GM18502 (cell line): ENCODE data around the gene HCN1.
"Not testable (repeated sequence)": the region's sequence is repeated elsewhere in the genome, so short reads cannot be mapped to it uniquely, and the experiment has no call there.

Experiments
- ATAC-seq: cut with Tn5 transposase; IDR thresholded peaks from one replicate; pipeline ENCODE4 v1.9.1; 2021; ENCODE audit warnings: mild to moderate bottlenecking; ENCODE audit not compliant: unreplicated experiment, poor library complexity

The HCN1 gene

GRCh38 chr5:45440466-45440865 is 255.7 kb downstream of the HCN1 start:
- ATAC-seq: no peak

DNA sequence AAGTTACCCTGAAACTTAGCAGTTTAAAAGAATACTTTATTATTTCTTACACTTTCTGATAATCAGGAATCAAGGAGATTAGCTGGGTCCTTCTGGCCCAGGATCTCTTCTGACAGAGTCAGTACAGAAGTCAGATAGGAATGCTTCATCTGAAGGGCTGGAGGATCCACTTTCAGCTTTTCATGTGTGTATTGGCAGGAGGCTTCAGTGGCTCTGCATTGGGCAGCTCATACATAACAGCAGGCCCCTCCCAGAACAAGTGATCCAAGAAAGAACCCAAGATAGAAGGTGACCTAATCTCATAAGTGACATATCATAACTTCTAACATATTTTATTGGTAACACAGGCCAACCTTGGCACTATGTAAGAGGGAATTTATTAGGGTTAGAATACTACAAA is 258.4 kb downstream of the HCN1 start:
- no peak for ATAC-seq

DNA sequence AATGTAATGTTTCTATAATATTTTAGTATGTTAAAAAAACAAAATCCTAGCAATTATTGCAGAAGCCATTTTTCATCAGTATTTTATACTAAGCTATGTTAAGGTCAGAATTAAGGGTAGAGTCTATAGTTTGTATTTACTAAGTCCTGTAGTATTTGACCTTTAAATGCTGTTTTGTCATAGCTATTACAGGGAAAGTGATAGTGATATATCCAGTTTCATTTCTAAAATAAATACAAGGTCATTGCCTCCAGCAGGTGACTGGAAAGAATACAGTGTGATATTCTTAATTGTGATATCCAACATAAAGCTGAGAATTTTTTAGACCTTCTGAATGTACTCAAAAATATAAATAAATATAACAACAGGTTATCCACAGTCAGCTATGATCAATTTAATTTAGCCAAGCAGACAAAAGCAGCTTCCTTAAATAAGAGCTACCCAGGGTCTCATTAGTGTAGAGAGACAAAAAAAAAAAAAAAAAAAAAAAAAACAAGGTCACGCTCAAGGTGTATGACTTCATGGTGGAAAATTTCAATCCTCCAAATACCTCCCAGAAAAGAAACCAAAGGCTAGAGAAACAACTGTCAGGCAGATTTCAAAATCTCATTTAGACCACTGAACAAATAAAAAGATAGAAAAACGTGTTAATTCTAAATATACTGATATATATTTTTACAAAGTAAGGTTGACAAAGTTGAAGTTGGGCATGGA is 278.7 kb downstream of the HCN1 start:
- ATAC-seq: no peak

DNA sequence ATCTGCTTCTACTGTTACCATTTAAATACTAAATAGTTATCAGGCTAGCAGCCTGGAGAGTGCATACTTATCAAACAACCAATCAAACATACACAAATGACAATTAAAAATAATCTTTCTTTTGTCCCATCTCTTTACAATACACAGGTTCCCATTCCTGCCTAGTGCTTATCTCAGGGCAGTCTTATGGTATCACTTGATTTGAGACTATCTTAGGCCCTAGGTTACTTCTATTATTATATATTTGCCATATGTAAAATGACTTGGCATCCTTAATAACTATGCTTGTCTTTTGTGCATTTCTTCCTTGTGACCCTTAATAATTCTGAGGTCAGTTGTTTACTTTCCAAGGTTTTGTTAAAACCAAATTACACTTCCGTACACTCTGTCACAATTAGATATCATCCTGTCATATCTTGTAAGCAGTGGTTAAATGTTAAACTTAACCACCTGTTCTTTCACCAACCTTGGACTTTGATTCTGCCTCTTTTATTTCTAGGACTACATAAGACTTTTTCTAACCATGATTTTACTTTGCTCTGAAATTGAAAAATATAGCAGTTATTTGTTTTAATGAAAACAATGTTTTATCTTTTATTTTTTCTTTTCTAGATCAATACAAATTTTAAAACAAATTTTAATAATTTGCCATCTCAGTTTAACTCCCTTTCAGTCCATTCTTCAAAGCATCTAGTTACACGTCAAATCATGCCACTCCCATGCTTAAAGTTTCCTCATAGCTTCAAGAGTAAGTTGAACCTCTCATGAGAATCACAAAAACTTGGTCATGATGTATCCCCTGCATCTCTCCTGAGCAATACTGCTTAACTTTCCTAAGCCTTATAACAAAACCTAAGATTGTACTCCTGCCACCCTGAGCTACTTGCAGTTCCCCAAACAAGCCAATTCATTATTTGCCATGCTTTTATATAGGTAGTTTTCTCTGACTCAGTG is 281.3 kb downstream of the HCN1 start:
- no peak for ATAC-seq

DNA sequence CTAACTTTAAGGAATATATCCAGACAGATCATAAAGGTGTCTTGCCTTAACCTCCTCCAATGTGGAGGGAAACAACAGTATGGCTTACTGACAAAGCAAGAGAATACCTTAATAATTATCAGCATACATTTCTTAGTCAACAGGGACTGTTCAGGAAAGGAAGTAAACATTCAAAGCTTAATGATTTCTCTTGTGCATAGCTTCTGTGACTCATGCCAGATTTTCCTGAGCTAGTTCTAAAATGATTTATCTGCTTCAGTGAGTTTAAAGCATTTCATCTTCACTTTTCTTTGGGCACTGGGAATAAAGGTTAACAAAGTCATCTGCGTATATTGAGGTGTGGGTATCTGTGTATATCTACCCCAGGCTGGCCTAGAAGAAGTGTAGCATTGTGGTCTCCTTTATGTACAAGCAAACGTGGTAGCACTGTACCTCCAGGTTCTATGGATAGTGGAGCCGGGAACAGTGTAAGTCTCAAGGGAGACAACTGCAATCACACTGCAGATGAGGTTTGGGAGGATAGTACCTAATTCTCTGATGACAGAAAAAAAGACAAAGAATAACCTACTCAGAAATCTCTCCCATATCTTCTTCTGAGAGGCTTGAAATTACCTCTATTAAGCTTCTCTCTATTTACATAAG is 284.1 kb downstream of the HCN1 start:
- no peak for ATAC-seq

DNA sequence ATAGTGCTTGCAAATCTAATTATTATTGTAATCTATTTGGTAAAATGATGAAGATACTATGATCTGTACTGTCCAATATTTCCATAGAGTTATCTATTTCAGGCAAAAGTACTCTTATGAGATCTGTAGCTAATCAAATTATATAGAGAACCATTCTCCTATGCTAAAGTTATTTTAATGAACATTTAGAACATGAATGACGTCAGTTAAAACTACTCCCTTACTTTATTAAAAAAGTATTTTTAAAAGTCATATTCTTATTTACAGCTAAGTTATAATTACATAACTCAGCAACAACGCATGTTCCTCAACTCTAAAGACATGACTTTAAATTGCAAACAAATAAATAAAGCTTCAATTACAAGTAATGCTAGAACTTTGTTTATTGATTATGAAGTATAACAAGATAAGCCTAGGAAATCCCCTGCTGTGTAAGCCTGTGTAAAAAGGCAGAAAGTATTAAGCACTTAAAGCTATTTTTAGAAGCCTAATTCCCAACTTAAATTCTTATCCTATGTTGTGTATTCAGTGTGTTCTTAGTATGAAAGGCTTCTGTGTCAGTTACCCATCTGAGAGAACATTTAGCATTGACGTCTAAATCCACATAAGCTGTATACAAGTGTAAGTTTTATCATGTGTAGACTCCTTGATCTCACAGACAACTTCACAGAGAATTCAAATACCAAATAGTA is 285.7 kb downstream of the HCN1 start:
- ATAC-seq: no peak

DNA sequence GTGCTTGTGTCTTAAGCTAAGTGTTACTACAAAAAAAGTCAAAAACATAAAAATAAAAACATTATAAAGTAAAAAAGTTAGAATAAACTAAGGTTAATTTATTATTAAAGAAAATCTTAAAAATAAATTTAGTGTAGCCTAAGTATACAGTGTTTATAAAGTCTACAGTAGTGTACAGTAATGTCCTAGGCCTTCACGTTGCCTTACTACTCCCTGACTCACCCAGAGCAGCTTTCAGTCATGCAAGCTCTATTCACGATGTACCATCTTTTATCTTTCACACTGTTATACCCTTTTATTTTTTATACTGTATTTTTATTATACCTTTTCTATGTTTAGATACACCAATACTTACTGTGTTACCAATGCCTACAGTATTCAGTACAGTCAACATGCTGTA is 288.1 kb downstream of the HCN1 start:
- ATAC-seq: no peak

DNA sequence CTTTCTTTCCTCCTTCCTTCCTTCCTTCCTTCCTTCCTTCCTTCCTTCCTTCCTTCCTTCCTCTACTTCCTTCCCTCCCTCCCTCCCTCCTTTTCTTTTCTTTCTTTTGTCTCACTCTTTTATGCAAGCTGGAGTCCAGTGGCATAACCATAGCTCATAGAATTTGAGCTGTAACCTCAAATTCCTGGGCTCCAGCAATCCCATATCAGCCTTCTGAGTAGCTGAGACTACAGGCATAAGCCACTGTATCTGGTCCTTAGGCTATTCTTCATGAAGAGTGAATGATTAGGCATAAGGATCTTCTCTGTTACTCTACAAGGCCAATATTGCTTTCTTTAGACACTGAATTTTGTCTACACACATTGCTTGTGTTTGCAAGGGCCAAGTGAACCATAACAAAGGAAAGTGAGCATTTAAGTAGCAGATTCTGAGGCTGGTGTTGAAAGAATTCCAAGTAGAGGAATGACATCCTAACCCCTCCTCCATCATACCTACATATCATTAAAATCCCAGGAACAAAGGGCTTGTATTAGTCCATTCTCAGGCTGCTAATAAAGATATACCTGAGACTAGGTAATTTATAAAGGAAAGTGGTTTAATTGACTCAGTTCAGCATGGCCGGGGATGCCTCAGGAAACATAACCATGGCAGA is 293.2 kb downstream of the HCN1 start:
- no peak for ATAC-seq

GRCh38 chr5:45399041-45399440 is 297.1 kb downstream of the HCN1 start:
- no peak for ATAC-seq

DNA sequence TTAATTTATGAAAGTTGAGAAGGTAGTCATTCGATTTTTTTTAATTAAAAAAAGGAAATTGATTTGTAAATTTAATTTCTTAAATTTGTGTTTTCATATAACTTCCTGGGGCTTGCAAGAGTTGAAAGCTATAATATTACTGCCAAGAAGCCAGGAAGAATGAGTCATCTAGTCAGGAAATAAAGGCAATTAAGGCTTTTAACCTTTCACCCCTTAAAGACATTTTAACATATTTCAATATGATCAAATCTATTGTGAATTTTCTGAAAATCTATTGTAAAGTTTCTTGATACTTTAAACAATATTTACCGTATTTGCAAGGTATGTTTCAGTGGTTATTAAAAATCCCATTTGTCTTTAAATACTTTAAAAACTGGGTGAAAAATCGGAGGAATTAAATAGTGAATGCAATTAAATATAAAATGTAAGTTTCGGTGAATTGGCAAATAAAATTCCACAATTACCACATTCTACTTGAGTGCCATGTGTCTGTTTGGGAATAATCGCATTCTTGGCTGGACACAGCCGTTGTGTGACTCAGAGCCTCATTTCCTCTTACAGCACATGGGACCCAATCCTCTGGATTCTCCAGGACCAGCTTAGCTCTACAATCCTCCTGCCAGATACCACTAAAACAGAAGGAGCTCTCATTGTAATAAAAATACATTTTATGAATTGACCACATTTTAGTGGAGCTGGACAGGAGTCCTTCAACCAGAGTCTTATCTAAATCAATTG is 310.7 kb downstream of the HCN1 start:
- no peak for ATAC-seq

DNA sequence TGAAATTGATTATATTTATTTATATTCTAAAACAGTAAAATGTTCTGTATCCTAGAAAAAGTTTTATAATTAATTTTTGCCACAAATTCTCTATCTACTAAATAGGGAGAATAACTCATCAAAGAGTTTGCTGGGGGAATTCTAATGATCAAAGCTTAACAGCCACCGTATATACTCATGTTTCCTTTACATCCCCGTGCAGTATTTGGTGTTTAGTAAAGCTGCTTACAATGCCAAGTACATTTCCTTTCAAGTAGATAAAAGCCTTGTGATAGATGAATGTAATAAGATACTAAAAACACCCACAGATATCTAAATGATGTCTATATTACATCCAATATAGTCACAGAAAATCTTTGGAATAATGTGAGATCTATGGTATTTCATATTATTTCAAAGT is 312.2 kb downstream of the HCN1 start:
- no peak for ATAC-seq

GRCh38 chr5:45382583-45382982 is 313.6 kb downstream of the HCN1 start:
- ATAC-seq: no peak

- ATAC-seq: no peak
Measured at GRCh38 chr5:45376417-45376816, 319.8 kb downstream of the HCN1 start.

DNA sequence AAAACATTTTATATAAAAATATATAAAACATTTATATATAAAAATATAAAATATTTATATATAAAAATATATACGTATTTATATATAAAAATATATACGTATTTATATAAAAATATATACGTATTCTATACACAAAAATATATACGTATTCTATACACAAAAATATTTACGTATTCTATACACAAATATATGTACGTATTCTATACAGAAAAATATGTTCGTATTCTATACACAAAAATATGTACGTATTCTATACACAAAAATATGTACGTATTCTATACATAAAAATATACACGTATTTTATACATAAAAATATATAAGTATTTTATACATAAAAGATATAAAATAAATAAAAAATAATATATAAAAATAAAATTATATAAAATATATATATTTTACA is 323.6 kb downstream of the HCN1 start:
- no peak for ATAC-seq

GRCh38 chr5:45371423-45371822 is 324.8 kb downstream of the HCN1 start:
- not testable (repeated sequence) for ATAC-seq

DNA sequence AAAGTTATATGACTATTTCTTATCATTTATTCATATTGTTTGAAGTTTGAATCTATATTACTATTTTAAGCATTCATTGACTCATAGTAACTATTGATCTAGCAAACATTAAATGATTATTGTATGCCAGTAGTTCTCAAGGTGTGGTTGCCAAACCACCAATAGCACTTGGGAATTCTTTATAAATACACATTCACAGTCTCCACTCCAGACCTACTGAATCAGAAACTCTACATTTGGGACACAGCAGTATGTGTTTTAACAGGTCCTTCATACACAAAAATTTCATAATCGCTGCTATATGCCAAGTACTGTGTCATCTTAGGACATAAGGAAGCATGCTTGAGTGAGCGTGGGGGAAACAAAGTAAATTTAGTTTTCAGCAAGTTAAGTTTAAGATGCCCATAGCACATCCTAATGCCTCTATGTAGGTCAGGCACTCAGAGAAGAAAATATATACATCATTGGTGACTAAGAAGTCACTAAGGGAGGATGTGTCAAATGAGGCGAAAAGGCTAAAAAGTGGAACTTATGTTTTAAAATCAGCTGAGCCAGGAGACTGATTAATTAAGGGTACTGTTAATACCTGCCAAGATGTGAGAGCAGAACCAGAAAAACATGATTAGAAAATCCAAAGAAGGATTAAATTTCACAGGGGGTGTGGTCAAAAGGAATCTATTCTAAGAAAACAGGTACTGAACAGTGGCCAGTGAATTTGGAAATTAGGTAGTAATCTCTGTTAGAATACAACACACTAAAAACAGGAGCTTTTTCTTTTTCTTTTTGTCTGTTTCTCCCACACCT is 340.8 kb downstream of the HCN1 start:
- no peak for ATAC-seq

DNA sequence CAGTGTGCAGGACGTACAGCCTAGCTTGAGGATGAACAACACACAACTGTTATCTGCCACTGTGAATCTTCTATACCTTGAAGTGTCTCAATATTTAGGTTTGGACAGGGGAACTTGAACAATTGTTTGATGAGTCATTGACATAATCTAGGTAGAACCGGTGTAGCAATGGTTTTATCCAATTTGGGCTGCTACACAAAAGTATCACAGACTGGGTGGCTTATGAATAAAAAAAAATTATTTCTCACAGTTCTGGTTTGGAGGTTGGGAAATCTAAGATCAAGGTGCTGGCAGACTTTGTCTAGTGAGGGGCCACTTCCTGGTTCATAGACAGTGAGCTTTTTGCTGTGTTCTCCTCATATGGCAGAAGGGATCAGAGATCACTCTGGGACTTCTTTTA is 359.7 kb downstream of the HCN1 start:
- no peak for ATAC-seq

DNA sequence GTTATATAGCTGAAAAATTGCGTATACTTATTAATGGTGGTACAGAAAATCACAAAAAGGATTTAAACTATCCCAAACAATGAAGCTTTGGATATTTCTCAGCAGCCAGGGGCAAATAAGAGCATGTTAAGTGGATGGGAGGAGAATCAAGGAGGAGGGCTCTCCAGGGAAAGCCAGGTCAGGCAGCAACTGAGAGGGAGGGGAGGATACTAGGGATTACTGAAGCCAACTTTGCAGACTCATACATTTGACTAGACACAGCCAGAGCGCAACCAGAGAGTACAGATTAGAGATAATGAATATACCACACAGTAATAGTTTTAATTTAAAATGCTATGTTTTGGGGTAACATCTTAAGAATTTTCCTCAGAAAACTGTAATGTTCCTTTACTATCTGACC is 360.2 kb downstream of the HCN1 start:
- ATAC-seq: no peak

DNA sequence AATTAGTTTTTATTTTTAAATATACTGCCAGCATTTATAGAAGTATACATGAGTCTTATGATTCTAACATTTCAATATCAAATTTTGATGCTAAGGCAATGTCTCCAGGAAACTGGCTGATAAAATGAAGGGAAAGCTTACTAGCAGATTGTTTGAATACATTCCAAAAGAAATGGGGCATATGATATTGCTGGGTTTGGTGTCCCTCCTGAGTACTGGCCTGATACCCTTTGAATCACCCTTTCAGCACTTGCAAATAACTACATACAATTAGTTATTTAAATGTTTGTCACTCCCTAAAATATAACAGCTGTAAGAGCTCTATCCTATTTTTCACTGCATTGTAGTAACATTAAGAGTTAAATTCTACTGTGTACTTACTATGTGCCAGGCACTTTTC is 360.8 kb downstream of the HCN1 start:
- ATAC-seq: no peak
